A549 (cell line): ENCODE measurements around the gene USP30. TPM values are rescaled to one million over a fixed set of nuclear protein-coding genes. Genes with fewer than 3 reads are reported as not detected.
A peak's percentile ranks its signal among the peaks of the same experiment; 100 is the strongest.

Experiments
- ATAC-seq, 2 experiments: fragments of 200-7000 bp in 1 of 2; fragments of >200 bp in 1 of 2; cut with Nextera tagmentation in 1 of 2; cut with Tn5 transposase in 1 of 2; 3 replicates each; pipeline versions ENCODE4 v1.8.0 to v1.9.1; 2018 to 2020; ENCODE audit warnings: mild to moderate bottlenecking in 1 of 2, moderate library complexity in 1 of 2
- CTCF ChIA-PET: fragments of 300-600 bp; sonication (Branson Sonifier 250); formaldehyde crosslinking; extraction: SDS; loops from one replicate; lab custom pipeline; 2021; ENCODE audit warnings: antibody characterized with exemption, inconsistent platforms; lab: Yijun Ruan, JAX
- POLR2A ChIA-PET: fragments of 350-600 bp; formaldehyde crosslinking; extraction: SDS; loops from one replicate; lab custom pipeline; 2021; ENCODE audit warnings: antibody characterized with exemption, inconsistent platforms; lab: Yijun Ruan, JAX
- DNase-seq, 2 experiments: peaks; one replicate each; pipeline versions ENCODE4 v3.0.0 to v3.0.0-alpha.2; 2011 to 2016; ENCODE audit warnings: low read depth in 1 of 2, low spot score in 1 of 2
- FAIRE-seq: peaks from 2 replicates; lab custom pipeline; 2011; peaks lifted over from hg19 to GRCh38; lab: Jason Lieb, UNC
- H3K27ac ChIP-seq, 2 experiments: fragments of >200 bp; sonication (Bioruptor Twin); formaldehyde crosslinking; 3 replicates each; pipeline ENCODE4 v1.5.1; 2016 to 2017
- H3K4me1 ChIP-seq: fragments of >200 bp; sonication (Bioruptor Twin); formaldehyde crosslinking; 3 replicates; pipeline ENCODE4 v1.6.1; 2016
- H3K4me2 ChIP-seq: fragments of >200 bp; sonication (Bioruptor Twin); formaldehyde crosslinking; 3 replicates; pipeline ENCODE4 v1.6.1; 2016
- H3K4me3 ChIP-seq: fragments of >200 bp; sonication (Bioruptor Twin); formaldehyde crosslinking; 3 replicates; pipeline ENCODE4 v1.5.1; 2016
- H3K9me3 ChIP-seq: fragments of >200 bp; sonication (Bioruptor Twin); formaldehyde crosslinking; 3 replicates; pipeline ENCODE4 v1.6.1; 2016
- BHLHE40 ChIP-seq: IDR thresholded peaks from 2 replicates; pipeline ENCODE4 v1.6.1; 2012; ENCODE audit warnings: low read depth, low read length, inconsistent platforms
- E2F6 ChIP-seq: IDR thresholded peaks from 2 replicates; pipeline ENCODE4 v1.6.1; 2012; ENCODE audit warnings: low read depth, borderline replicate concordance
- EHMT2 ChIP-seq: fragments of 200-600 bp; sonication (generic); IDR thresholded peaks from 2 replicates; pipeline ENCODE4 v1.6.1; 2016; ENCODE audit warnings: antibody characterized with exemption, low read depth, mild to moderate bottlenecking, moderate library complexity
- EP300 ChIP-seq, 2 experiments: fragments of >200 bp; sonication (Bioruptor Twin); formaldehyde crosslinking; IDR thresholded peaks; 2 replicates in 1 of 2; 3 replicates in 1 of 2; pipeline ENCODE4 v1.6.1; 2016 to 2017
- FOSB ChIP-seq: fragments of 250-450 bp; sonication (Bioruptor Pico); IDR thresholded peaks from 2 replicates; pipeline ENCODE4 v1.5.0; 2020; ENCODE audit warnings: mild to moderate bottlenecking, moderate library complexity
- FOXS1 ChIP-seq: fragments of 250-450 bp; sonication (Bioruptor Pico); IDR thresholded peaks from 2 replicates; pipeline ENCODE4 v1.5.0; 2020; ENCODE audit warnings: mild to moderate bottlenecking, moderate library complexity
- GATA3 ChIP-seq: IDR thresholded peaks from 2 replicates; pipeline ENCODE4 v1.6.1; 2012; ENCODE audit warnings: borderline replicate concordance
- HDAC2 ChIP-seq: fragments of 200-600 bp; sonication (generic); IDR thresholded peaks from 2 replicates; pipeline ENCODE4 v1.6.1; 2016
- HOXA7 ChIP-seq: fragments of 250-450 bp; sonication (Bioruptor Pico); IDR thresholded peaks from 2 replicates; pipeline ENCODE4 v1.5.0; 2020; ENCODE audit warnings: mild to moderate bottlenecking, moderate library complexity
- HOXB13 ChIP-seq: fragments of 250-450 bp; sonication (Bioruptor Pico); IDR thresholded peaks from 2 replicates; pipeline ENCODE4 v1.5.0; 2020; ENCODE audit warnings: low read depth, mild to moderate bottlenecking, moderate library complexity
- HOXB5 ChIP-seq: fragments of 250-450 bp; sonication (Bioruptor Pico); IDR thresholded peaks from 2 replicates; pipeline ENCODE4 v1.5.0; 2020; ENCODE audit warnings: mild to moderate bottlenecking, moderate library complexity
- JUNB ChIP-seq: fragments of >200 bp; sonication (Bioruptor Twin); formaldehyde crosslinking; IDR thresholded peaks from 2 replicates; pipeline ENCODE4 v1.6.1; 2016
- MAFK ChIP-seq: fragments of 450-650 bp; IDR thresholded peaks from 2 replicates; pipeline ENCODE4 v1.6.1; 2014; ENCODE audit not compliant: partially characterized antibody
- MAX ChIP-seq: IDR thresholded peaks from 2 replicates; pipeline ENCODE4 v1.6.1; 2012
- MAZ ChIP-seq: fragments of 150-350 bp; IDR thresholded peaks from 2 replicates; pipeline ENCODE4 v1.6.1; 2014; ENCODE audit warnings: antibody characterized with exemption, low read depth, low read length, borderline replicate concordance
- NFE2L2 ChIP-seq: fragments of 150-350 bp; conservative IDR thresholded peaks from 2 replicates; pipeline ENCODE4 v1.6.1; 2014; ENCODE audit warnings: low read length
- NR3C1 ChIP-seq: fragments of >200 bp; sonication (Bioruptor Twin); formaldehyde crosslinking; IDR thresholded peaks from 3 replicates; pipeline ENCODE4 v1.6.1; 2017
- PBX3 ChIP-seq: IDR thresholded peaks from 2 replicates; pipeline ENCODE4 v1.6.1; 2012
- POLR2A ChIP-seq: IDR thresholded peaks from 2 replicates; pipeline ENCODE4 v1.6.1; 2012; ENCODE audit warnings: mild to moderate bottlenecking, low read length
- POLR2AphosphoS2 ChIP-seq: conservative IDR thresholded peaks from 2 replicates; pipeline ENCODE4 v1.6.1; 2012; ENCODE audit warnings: low read length, improper control_type of control experiment, inconsistent platforms
- RAD21 ChIP-seq, 2 experiments: fragments of >200 bp in 1 of 2; sonication (Bioruptor Twin) in 1 of 2; formaldehyde crosslinking in 1 of 2; IDR thresholded peaks in 1 of 2; conservative IDR thresholded peaks in 1 of 2; 2 replicates in 1 of 2; 3 replicates in 1 of 2; pipeline ENCODE4 v1.6.1; 2012 to 2018; ENCODE audit warnings: inconsistent platforms in 1 of 2
- RARB ChIP-seq: fragments of 250-450 bp; sonication (Bioruptor Pico); IDR thresholded peaks from 2 replicates; pipeline ENCODE4 v1.8.0; 2021; ENCODE audit warnings: mild to moderate bottlenecking, moderate library complexity
- REST ChIP-seq: fragments of 200-600 bp; sonication (generic); IDR thresholded peaks from 2 replicates; pipeline ENCODE4 v1.6.1; 2016; ENCODE audit warnings: antibody characterized with exemption, mild to moderate bottlenecking, moderate library complexity
- RFX5 ChIP-seq: fragments of 450-650 bp; IDR thresholded peaks from 2 replicates; pipeline ENCODE4 v1.7.1; 2014; ENCODE audit warnings: antibody characterized with exemption, mild to moderate bottlenecking, moderate library complexity
- USF2 ChIP-seq: fragments of 450-650 bp; IDR thresholded peaks from 2 replicates; pipeline ENCODE4 v1.6.1; 2014; ENCODE audit warnings: antibody characterized with exemption
- ZC3H11A ChIP-seq: fragments of 450-650 bp; IDR thresholded peaks from 2 replicates; pipeline ENCODE4 v1.6.1; 2014; ENCODE audit warnings: antibody characterized with exemption, mild to moderate bottlenecking
- ZFP36 ChIP-seq: fragments of 450-650 bp; IDR thresholded peaks from 2 replicates; pipeline ENCODE4 v1.6.1; 2014; ENCODE audit warnings: borderline replicate concordance; ENCODE audit not compliant: partially characterized antibody
- ZSCAN20 ChIP-seq: fragments of 250-450 bp; sonication (Bioruptor Pico); IDR thresholded peaks from 2 replicates; pipeline ENCODE4 v1.8.0; 2022; ENCODE audit warnings: mild to moderate bottlenecking, moderate library complexity
- WGBS: methylation state at CpG from one replicate; pipeline ENCODE4 v1.1.6; 2017; ENCODE audit errors: missing lambda C conversion rate; 5-methylcytosine and 5-hydroxymethylcytosine counted together
- polyA plus RNA-seq, 4 experiments: library from polyadenylated mRNA; depleted of rRNA in 3 of 4; stranded (reverse); fragments of >200 nt; fragmentation: RNase III in 1 of 4; extraction: RNeasy Plus Mini Kit Qiagen cat#74134 plus additional on column Dnase treatment in 1 of 4; gene quantifications; 2 replicates in 3 of 4; 3 replicates in 1 of 4; pipeline ENCODE4 v1.2.3, GENCODE V29; 2011 to 2017

The USP30 gene
- polyA plus RNA-seq, 2 of the 4 experiments (the other 2 are of a cell fraction) = 6.8 to 19.6 TPM

GRCh38 chr12:109020146-109020795 is 32.1 kb upstream of the USP30 start:
- TF ChIP-seq E2F6 (no peak), MAFK (no peak), POLR2A (no peak), JUNB (no peak), BHLHE40 (no peak), REST (no peak), MAX (no peak), HOXB5 (CRISPR knock-in tag) (no peak), GATA3 (no peak), HOXA7 (CRISPR knock-in tag) (no peak), NFE2L2 (no peak), FOSB (CRISPR knock-in tag) (no peak), RAD21 (conservative IDR thresholded peaks at IDR 0.05 in 1 of 2, IDR thresholded peaks at IDR 0.05 in 1 of 2) (no peak), ZSCAN20 (no peak), RFX5 (no peak), HDAC2 (no peak), USF2 (no peak), MAZ (no peak), POLR2AphosphoS2 (no peak), HOXB13 (CRISPR knock-in tag) (no peak)
- ChIA-PET POLR2A (no interaction called here), CTCF (interaction anchor here (0.6 to 2.2 kb wide), 3 partner anchors 15 to 566 kb away, joined by 3 to 6 read pairs (median 3); no protein-coding TSS in a partner anchor)
- 15% methylated on average over 6 of the region's 7 CpGs for WGBS
- no peak overlapping the region for H3K4me3 ChIP-seq
- no peaks in the 10 kb centered on the region for H3K9me3 ChIP-seq
- FAIRE-seq = no peak
- no peak overlapping the region for H3K27ac ChIP-seq
- no peak for DNase-seq
- no peaks in the 10 kb centered on the region for H3K4me1 ChIP-seq
- ATAC-seq = no peak
- H3K4me2 ChIP-seq = peak overlapping the region; percentile 72; the same call in 2 of the 3 replicates

GRCh38 chr12:109020796-109021380 is 31.5 kb upstream of the USP30 start, which contains the start of gene SVOP:
SVOP (minus strand) TSS chr12:109021068; CDS start chr12:109020868, 200 bp downstream.
- ChIA-PET POLR2A (no interaction called here), CTCF (interaction anchor here (0.6 to 2.2 kb wide), 3 partner anchors 15 to 565 kb away, joined by 3 to 6 read pairs (median 3); no protein-coding TSS in a partner anchor)
- FAIRE-seq (no peak), ATAC-seq (peak; percentile 97 to 98), DNase-seq (peak; percentile 70 to 71)
- WGBS = 7% methylated on average over 25 of the region's 30 CpGs
- Histone ChIP-seq H3K4me1 (no peaks in the 10 kb centered on the region), H3K27ac (no peak within 1 kb of the TSS), H3K9me3 (no peaks in the 10 kb centered on the region), H3K4me3 (peak within 1 kb of the TSS; percentile 11; the same call in 1 of the 3 replicates), H3K4me2 (peak within 1 kb of the TSS; percentile 72)
- TF ChIP-seq ZFP36 (no peak), FOXS1 (CRISPR knock-in tag) (peak; percentile 65; the same call in 1 of the 2 replicates), PBX3 (no peak), NR3C1 (no peak), RARB (CRISPR knock-in tag) (no peak), HOXB13 (CRISPR knock-in tag) (peak; percentile 68; the same call in 1 of the 2 replicates), HOXB5 (CRISPR knock-in tag) (peak; percentile 53; the same call in 1 of the 2 replicates), EP300 (IDR thresholded peaks at IDR 0.05) (no peak), REST (peak; percentile 98), EHMT2 (peak; percentile 94), ZC3H11A (no peak), ZSCAN20 (no peak), RFX5 (no peak)
